NCI-H2171 (cell line): ENCODE measurements around the gene ASB13.
"Not testable (repeated sequence)": the region's sequence is repeated elsewhere in the genome, so short reads cannot be mapped to it uniquely, and the experiment has no call there.

ENCODE experiments used
- DNase-seq: peaks from one replicate; lab custom pipeline; 2025; lab: John Stamatoyannopoulos, UW

ASB13 gene

DNA sequence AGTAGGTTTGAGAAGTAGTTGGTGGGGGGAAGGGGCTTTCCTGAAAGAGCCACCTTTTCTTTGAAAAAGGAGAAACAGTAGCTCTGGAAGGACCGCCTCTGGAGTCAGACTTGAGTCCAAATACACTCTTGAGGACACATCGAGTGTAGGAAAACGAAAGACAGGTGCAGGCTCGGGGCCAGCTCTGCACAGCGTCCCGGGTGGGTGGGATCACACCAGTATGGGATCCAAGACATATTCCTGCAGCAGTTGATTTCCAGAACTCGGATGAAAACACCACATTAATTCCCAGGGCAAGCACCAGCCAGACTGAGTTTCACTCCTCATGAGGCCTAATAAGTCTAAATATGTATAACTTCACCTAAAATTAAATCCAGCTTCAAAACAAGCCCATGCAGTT, 61.4 kb downstream of the ASB13 start:
- DNase-seq = no peak

DNA sequence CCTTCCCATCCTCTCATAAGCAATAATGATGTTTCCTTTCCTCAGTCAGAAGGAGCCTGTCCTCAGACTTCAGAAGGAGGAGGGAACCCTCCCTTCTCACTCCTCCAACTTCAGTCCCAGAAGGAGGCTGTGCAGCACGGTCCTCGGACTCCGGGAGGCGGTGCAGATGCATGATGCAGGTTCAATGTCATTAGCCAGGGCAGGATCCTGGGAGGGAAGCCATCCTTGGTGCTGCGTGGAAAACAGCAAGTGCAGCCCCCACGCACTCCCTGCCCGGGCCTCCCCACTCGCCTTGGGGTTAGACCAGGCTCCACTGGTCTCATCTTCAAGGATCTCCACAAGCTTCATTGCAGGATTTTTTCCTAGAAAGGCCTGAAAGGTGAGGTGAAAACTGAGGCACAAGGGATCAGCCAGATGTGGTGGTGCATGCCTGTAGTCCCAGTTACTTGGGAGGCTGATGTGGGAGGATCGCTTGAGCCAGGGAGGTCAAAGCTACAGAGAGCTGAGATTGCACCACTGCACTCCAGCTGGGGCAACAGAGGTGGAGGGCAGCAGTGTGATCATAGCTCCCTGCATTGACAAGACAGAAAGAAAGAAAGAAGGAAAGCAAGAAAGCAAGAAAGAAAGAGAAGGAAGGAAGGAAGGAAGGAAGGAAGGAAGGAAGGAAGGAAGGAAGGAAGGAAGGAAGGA, 62.0 kb downstream of the ASB13 start:
- no peak for DNase-seq

DNA sequence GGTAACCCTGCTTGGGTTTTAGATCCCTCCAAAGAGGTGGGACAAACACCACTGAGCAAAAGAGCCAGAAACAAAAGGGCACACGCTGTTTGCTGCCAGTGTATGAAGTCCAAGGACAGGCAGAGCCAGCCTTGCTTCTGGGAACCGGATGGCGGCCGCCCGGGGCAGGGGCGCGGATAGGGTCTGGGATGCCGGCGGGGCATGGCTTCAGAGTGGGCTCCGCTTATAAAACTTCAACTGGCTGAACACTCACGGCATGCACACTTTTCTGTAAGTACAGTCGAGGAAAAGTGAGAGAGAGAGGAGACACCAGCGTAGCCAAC, 62.6 kb downstream of the ASB13 start:
- DNase-seq = no peak

DNA sequence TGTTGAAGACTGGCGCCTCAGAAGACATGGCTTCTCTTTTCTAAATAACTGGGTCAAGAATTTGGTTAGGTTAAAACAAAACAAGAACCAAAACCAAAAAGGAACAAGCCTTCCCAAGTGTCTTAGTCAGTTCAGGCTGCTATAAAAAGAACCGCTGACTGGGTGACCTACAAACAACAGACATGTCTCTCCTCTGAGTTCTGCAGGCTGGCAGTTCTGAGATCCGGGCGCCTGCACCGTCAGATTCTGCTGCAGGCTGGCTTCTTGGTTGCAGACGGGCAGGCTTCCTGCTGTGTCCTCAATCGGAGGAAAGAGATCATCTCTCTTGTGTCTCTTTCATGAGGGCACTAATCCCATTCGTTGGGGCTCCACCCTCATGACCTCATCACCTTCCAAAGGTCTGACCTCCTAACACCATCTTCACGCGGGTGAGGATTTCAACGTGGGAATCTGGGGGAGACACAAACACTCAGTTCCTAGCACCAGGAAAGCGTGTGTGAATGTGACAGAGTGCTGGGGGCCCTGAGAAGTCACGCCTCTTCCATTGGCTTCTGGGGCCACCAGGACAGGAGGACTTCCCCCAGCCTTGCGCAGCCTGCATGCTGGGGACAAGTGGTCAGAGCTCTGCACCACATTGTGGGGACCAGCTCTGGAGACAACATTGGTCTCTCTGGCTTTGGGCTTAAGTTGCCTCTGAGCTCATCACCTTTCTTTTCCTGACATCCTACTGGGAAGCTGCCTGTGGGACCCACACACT, 63.1 kb downstream of the ASB13 start:
- no peak for DNase-seq

DNA sequence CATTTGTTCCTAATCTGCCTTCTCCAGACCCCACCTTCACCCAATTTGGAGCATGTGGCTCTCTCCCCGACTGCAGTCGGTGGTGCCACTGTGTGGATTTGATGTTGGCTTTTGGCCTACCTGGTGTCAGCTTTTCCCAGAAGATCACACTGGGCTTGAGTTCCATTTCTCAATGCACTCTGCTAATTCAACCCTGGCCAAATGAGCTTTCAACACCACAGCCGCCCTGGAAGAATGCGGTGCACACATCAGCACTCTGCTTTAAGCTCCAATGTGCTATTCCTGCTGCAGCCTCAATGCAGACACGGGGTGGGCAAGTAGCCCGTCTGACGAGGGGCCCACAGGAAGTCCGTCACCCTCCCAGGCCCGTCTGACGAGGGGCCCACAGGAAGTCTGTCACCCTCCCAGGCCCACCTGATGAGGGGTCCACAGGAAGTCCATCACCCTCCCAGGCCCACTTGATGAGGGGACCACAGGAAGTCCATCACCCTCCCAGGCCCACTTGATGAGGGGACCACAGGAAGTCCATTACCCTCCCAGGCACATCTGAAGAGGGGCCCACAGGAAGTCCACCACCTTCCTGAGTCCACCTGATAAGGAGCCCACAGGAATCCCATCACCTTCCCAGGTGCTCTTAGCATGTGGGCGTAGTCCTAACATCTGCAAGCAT, 64.4 kb downstream of the ASB13 start:
- DNase-seq = no peak

DNA sequence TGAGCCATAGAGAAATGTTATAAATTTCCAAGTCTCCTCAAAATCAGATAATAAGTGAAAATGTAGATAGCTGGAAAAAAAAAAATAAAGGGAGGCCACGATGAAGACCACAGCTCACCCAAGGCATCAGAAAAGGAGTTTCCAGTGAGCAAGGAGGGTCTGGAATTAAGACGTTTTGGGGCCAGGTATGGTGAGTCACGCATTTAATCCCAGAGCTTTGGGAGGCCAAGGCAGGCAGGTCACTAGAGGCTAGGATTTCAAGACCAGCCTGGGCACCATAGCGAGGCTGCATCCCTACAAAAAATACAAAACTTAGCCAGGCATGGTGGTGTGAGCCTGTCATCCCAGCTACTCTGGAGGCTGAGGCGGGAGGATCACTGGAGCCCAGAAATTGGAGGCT, 65.5 kb downstream of the ASB13 start:
- DNase-seq = no peak

DNA sequence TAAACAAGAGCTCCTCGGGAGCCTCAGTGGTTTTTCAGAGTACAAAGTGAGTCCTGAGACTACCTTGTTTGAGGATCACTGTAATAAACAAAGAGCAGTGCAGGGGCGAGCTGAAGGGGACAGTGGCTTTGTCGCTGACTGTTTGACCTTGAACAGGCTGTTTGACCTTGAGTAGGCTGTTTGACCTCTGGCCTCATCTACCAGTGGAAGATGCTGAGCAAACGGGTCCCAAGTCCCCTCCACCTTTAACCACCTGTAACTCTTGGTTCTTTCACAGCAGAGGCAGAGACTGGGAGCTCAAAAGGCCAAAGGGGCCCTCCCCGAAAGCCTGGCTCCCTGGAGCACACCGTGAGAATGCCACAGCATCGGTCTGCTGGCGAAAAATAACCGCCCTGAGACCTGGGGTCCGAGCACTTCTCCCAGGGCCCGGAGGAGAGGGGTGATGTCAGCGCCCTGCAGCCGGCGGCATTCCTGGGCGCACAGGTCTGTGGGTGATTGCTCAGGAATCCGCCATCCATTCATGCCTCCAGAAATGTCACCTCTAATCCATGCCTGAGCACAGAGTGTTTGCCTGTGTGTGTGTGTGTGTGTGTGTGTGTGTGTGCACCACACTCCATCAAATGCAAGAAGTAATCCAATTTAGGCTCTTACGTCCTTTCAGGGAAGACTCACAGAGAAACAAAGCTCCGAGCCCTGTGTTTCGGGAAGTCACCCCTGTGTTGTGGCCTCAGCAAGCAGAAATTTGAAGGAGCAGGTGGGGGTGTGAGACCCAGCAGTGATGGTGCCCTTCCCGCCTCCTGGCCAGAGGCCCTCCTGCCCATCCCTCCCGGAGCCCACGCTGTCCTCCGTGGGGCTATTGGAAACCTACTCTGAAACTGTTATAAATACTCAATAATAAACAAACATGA, 66.5 kb downstream of the ASB13 start:
- DNase-seq = no peak

DNA sequence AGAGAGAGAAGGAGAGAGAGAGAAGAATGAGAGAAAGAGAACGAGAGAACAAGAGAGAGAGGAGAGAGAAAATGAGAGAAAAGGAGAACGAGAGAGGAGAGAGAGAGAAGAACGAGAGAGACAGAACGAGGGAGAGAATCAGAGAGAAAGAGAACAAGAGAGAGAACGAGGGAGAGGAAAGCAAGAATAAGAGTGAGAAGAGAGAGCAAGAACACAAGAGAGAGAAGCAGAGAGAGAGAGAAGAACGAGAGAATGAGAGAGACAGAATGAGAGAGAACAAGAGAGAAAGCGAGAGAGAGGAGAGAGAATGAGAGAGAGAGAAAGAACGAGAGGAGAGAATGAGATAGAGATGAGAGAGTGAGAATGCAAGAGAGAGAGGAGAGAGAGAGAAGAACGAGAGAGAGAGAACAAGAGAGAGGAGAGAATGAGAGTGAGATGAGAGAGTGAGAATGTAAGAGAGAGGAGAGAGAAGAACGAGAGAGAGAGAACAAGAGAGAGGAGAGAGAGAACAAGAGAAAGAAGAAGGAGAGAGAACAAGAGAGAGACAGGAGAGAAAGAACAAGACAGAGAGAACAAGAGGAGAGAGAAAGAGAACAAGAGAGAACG, 68.2 kb downstream of the ASB13 start:
- no peak for DNase-seq

DNA sequence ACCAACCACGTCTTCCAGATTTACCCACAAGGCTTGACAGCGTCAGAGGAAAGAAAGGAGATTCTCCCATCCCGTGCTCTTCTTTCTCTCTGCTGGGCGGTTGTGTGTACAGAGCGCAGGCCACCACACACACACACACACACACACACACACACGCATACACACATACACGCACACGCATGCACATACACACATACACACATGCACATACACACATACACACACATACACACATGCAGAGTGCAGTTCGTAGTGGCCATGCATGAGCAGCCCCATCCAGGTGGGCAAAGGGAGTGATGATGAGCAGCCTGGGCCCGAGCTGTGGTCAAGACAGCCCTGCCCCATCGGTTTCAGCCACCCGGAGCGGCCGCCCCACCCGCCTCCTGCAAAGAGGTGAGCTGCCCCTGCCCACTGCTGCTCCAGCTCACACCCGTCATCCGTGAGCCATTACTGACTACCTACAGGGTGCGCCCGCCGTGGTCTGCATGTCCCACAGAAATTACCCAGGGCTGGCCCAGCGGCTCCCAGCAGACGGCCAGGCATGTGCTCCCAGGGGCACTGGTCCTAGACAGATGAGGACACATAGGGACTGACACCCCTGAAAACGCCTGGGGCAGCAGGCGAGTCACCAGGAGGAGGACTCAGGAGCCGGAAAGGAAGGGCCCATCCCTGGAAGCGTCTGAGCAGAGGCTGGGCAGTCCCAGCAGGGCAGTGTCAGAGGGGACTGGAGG, 69.6 kb downstream of the ASB13 start:
- no peak for DNase-seq

DNA sequence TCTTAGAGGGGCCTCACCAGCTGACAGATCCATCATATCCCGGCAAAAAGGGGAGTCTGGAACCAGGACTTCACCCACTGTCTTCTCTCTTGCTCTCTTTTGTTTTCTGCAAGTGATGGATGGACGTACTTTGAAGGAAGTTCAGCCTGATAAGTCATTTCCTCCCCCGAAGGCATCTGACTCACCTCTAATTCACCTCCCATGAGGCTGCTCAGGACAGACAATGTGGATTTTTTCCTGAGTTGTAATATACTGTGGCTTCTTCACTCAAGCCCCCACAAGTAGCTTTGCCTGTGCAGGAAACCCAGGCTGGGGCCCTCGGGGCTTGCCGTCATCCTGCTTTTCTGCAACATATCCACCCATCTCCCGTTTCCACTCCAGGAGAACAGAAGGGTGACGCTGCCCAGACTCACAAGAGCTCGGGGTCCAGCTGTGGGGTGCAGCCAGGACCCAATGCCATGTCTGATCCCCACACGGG, 70.4 kb downstream of the ASB13 start:
- no peak for DNase-seq

DNA sequence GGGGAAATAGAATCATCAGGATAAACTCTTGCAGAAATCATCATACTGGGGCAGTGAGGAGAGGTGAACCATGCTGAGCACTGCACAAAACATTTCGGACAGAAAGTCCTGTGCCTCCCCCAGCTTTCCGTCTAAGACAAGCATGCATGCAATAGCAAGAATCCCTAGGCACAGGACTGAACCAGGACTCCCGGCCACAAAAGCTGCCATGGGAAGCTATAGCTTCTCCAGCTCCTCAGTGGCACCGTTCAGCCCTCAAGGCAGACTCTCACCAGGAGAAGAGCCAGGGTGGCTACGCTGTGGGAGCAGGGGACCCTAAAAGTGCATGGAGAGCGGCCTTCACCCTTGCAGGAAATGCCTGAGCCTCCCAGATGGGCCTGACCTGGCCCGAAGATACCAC, 70.8 kb downstream of the ASB13 start:
- no peak for DNase-seq

DNA sequence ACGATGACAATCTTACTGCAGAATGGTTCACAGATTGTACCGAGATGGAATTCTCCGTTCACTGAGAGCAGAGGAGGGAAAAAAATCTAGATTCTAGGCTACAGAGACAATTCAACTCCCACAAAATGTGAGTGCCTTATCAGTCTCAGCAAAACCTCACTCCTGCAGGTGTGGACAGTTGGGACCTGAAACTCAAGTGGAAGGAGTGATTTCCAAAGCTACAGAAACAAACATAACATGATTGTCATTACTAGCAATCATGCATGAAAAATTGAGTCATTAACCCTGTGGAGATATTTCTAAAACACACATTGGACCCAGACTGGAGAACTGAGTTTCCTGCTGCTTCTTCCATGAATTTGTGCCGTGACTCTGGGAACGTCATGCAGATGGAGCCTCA, 71.3 kb downstream of the ASB13 start:
- DNase-seq = no peak

DNA sequence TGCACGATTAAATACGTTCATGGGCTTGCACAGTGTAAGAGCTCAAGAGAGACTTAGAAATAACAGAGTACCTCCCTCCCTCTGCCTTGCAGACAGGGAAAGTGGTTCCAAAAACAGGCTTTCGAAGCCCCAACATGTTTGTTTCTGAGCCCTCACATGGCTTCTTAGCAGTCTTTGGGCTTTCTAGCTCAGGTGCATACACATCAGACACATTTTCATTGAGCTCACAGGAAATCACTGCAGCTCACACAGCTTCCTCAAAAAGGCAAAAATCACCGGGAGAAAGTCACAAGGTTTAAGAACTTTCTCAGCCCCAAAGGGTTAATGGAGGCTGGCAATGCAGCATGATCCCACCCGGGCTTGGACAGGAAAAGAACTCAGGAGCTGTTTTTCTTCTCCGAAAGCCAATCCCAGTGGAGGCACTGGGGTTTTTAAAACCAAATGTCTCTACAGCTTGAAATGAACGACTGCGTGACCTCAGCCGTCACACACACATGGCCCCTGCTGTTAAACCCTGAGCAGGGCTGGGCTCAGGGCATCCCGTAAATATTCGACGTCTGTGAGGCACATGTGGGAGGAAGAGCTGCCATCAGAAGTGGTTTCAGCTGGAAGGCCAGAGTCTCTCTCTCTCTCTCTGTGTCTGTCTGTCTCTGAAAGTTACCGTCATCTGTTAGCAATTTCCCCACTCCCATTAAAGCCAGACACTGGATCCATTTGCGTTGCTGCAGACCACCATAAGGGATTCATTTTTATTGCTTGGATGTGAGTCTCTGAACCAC, 71.9 kb downstream of the ASB13 start:
- no peak for DNase-seq

DNA sequence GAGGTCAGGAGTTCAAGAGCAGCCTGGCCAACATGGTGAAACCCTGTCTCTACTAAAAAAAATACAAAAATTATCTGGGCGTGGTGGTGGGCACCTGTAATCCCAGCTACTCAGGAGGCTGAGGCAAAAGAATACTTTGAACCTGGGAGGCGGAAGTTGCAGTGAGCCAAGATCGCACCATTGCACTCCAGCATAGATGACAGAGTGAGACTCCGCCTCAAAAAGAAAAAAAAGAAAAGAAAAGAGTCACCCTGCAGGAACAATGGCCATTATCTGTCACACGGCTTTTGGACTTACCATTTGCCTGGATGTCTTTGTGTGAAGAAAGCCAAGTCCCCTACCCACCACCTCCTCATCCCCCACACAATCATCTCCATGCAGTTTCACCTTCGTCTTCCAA, 73.0 kb downstream of the ASB13 start:
- not testable (repeated sequence) for DNase-seq

DNA sequence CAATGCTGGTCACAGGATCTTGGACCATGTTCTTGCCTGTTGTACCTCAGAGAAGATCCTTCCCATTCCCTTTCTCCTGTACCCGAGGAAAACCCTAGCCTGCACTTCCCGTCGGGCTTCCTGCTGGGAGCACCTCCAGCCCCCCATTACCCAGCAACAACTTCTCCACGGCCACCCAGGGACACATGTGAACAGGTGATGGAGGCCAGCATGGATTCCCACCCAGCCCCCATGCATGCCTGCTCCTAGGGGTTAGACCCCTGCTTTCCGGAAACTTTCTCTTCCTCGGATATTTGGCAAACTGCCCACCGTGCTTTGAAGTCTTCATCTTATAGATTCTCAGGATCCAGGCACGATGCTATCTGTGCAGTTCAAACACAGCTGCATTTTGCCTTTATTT, 74.3 kb downstream of the ASB13 start:
- no peak for DNase-seq

DNA sequence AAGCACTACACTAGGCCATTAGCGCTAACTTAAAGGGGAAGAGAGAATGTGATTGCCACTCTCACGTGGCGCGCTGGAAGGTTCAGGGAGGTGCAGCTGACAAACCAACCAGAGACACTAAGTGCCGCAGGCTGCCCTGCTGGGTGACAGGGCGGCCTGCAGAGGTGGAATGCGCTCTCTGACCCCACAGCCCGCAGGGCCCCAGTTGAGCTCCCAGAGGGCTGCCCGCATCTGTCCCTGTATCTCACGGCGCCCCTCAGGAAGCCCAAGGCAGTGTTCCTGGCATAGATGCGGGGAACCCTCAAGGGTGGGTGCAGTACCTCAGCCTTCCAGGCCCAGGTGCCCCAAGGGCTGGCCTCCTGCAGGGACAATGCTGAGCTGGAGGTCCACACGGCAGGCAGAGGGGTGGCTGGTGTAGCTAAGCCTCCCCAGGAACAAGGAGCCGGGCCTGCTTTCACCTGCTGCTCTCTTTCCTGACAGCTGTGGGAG, 75.0 kb downstream of the ASB13 start:
- DNase-seq = no peak

DNA sequence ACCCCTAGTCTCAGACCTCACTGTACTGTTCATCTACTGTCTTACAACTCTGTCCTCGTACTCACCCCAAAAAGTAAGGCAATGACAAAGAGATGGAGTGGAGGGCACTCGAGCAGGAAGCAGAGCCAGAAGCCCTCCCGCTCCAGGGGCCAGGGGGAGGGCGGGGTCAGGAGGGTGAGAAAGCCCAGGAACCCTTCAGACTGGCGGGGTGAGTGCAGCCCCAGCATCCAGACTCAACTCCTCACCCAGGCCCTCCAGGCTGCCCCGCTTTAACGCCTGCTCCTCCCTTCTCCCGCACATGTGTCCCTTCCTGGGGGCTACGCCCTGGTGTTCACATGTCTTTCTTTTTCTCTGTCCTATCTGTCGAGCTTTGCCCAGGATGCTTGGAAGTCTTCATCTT, 75.6 kb downstream of the ASB13 start:
- no peak for DNase-seq

DNA sequence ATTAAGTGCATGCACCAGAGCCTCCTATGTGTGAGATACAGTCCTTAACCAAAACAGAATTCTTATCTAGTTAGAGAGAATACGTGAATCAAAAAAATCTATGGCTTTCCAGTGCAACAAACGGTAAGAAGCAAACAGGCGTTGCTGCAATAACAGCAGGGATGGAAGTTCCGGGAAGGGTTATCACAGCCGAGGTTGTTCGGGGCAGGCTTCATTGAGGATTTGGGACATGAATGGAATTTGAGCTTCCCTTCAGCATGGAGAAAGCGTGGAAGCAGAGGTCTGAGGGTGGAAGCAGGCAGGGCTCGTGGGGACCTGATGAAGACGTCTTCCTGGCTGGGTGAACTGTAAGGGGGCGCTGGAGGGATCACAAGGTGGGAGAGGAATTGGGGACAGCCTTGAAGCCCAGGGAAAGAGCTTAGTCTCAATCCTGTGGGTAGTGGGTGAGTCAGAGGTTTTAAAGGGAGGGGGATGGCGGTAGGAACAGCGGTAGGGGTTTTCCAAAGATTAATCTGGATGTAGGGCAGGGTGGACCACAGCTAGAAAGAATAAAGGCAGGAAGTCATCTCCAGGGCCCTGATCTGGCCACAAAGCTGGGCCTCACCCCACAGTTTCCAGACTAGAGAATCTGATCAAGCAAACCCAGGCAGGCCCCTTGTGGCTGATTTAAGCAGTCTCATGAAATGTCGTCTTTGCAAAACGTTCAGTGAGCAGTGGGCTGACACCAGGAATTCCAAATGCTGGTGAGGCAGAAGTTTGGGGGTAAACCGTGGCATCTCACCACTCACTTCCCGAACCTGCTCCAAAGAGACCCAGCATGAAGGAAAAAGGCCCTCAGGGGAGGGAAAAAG, 76.5 kb downstream of the ASB13 start:
- DNase-seq = no peak

DNA sequence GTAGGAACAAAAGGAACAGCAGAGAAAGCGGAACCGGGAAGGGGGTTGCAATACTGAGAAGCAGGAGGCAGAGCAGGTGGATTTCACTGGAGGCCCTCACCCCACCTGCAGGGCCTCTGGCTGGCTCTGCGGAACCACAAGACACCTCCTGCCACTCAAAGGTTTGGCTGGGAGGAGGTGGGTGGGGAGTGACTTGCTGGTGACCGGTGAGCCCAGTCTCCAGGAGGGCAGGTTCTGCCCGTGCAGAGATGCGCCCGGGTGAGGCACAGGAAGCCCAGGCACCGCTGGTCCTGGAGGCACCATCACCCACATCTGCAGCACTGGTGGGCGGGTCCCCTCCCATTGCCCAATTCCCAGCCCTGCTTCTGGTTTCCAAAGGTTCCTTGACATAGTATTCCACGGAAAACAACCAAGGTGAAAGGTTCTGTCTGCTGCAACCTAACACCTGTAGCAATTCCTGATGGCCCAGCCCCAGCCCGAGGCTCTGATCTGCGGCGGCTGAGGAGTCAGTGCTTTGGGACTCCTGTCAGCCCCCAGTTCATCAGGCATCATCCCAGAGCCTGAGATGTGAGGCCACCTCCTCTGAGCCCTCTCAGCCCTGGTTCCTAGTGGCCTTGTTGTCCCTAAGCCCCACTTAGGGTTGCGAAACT, 77.3 kb downstream of the ASB13 start:
- DNase-seq = no peak
